Neural progenitor cell (in vitro differentiated cells): ENCODE data around the gene NCAM1. TPM values are rescaled to one million over a fixed set of nuclear protein-coding genes. Genes with fewer than 3 reads are reported as not detected.

Experiments
- DNase-seq: peaks from one replicate; pipeline ENCODE4 v3.0.0-alpha.2; 2016; ENCODE audit warnings: low spot score
- H2AFZ ChIP-seq: fragments of 200-600 bp; sonication (generic); replicated peaks from 2 replicates; pipeline ENCODE4 v1.6.1; 2016; ENCODE audit warnings: antibody characterized with exemption
- H3F3A ChIP-seq: fragments of 200-600 bp; sonication (generic); 2 replicates; pipeline ENCODE4 v1.6.1; 2016; ENCODE audit warnings: antibody characterized with exemption, low read depth
- H3K27ac ChIP-seq: fragments of 200-600 bp; sonication (generic); 2 replicates; pipeline ENCODE4 v1.5.1; 2016; ENCODE audit warnings: mild to moderate bottlenecking
- H3K27me3 ChIP-seq: fragments of 200-600 bp; sonication (generic); 2 replicates; pipeline ENCODE4 v1.6.1; 2016; ENCODE audit warnings: mild to moderate bottlenecking, moderate library complexity
- H3K36me3 ChIP-seq: fragments of 200-600 bp; sonication (generic); 2 replicates; pipeline ENCODE4 v1.5.1; 2016
- H3K4me1 ChIP-seq: fragments of 200-600 bp; sonication (generic); 2 replicates; pipeline ENCODE4 v1.6.1; 2016; ENCODE audit warnings: mixed run types
- H3K4me2 ChIP-seq: fragments of 200-600 bp; sonication (generic); 2 replicates; pipeline ENCODE4 v1.6.1; 2016
- H3K4me3 ChIP-seq: fragments of 200-600 bp; sonication (generic); 2 replicates; pipeline ENCODE4 v1.5.1; 2016
- H3K79me2 ChIP-seq: fragments of 200-600 bp; sonication (generic); 2 replicates; pipeline ENCODE4 v1.6.1; 2016; ENCODE audit warnings: low read depth
- H3K9ac ChIP-seq: fragments of 200-600 bp; sonication (generic); 2 replicates; pipeline ENCODE4 v1.6.1; 2016
- H3K9me3 ChIP-seq: fragments of 200-600 bp; sonication (generic); 2 replicates; pipeline ENCODE4 v1.5.1; 2016; ENCODE audit warnings: low read depth
- H4K20me1 ChIP-seq: fragments of 200-600 bp; sonication (generic); 2 replicates; pipeline ENCODE4 v1.6.1; 2016; ENCODE audit warnings: low read depth
- H3K27ac Mint-ChIP-seq: 3 replicates; pipeline ENCODE4 v1.8.0; 2021; ENCODE audit warnings: mixed read lengths
- H3K27me3 Mint-ChIP-seq: 2 replicates; pipeline ENCODE4 v1.8.0; 2022; ENCODE audit warnings: low read depth, mild to moderate bottlenecking, inconsistent platforms, moderate library complexity, mixed read lengths; ENCODE audit not compliant: insufficient read depth
- H3K36me3 Mint-ChIP-seq: 3 replicates; pipeline ENCODE4 v1.8.0; 2021; ENCODE audit warnings: mixed read lengths
- H3K4me1 Mint-ChIP-seq: 3 replicates; pipeline ENCODE4 v1.8.0; 2021; ENCODE audit warnings: mixed read lengths
- H3K4me3 Mint-ChIP-seq: 3 replicates; pipeline ENCODE4 v1.8.0; 2021; ENCODE audit warnings: mild to moderate bottlenecking, moderate library complexity, mixed read lengths
- H3K9me3 Mint-ChIP-seq: 3 replicates; pipeline ENCODE4 v1.8.0; 2020; ENCODE audit warnings: mixed read lengths
- CTCF ChIP-seq: fragments of 200-600 bp; sonication (generic); IDR thresholded peaks from 2 replicates; pipeline ENCODE4 v1.5.1; 2017; ENCODE audit warnings: antibody characterized with exemption, mild to moderate bottlenecking
- EZH2 ChIP-seq: fragments of 200-600 bp; sonication (generic); IDR thresholded peaks from 2 replicates; pipeline ENCODE4 v1.6.1; 2017; ENCODE audit warnings: antibody characterized with exemption, mild to moderate bottlenecking, moderate library complexity
- EZH2phosphoT487 ChIP-seq: fragments of 200-600 bp; sonication (generic); IDR thresholded peaks from 2 replicates; pipeline ENCODE4 v1.6.1; 2017; ENCODE audit warnings: antibody characterized with exemption
- total RNA-seq: library from RNA; depleted of rRNA; stranded (reverse); fragments of >200 nt; gene quantifications from 2 replicates; pipeline ENCODE4 v1.2.3, GENCODE V29; 2015; ENCODE audit warnings: low replicate concordance

The NCAM1 gene
- total RNA-seq, 1 donor from 2014 or later: 17.5 TPM

GRCh38 chr11:113103932-113104690, 142.9 kb downstream of the NCAM1 start:
- no peak overlapping the region for H3K4me3 Mint-ChIP-seq

GRCh38 chr11:113104691-113105251, 143.6 kb downstream of the NCAM1 start:
- H3K4me1 Mint-ChIP-seq: no peaks in the 10 kb centered on the region

More at GRCh38 chr11:113103932-113104690, 142.9 kb downstream of the NCAM1 start:
- H3K9me3 Mint-ChIP-seq: peaks cover 6% of the 10 kb centered on the region
- no peaks in the 10 kb centered on the region for H3K27me3 Mint-ChIP-seq
- H3K27ac ChIP-seq: peak overlapping the region; percentile 22
- H3K79me2 ChIP-seq: no peaks in the 10 kb centered on the region
- no peak overlapping the region for H2AFZ ChIP-seq
- H3K4me3 ChIP-seq: no peak overlapping the region
- H3K27me3 ChIP-seq: no peaks in the 10 kb centered on the region
- H3K36me3 ChIP-seq: no peaks in the 10 kb centered on the region
- peak overlapping the region; percentile 25 for H3K4me2 ChIP-seq
- H3K4me1 Mint-ChIP-seq: no peaks in the 10 kb centered on the region
- no peaks in the 10 kb centered on the region for H3F3A ChIP-seq
- H4K20me1 ChIP-seq: no peaks in the 10 kb centered on the region
- no peaks in the 10 kb centered on the region for H3K9me3 ChIP-seq
- H3K9ac ChIP-seq: no peak overlapping the region
- H3K36me3 Mint-ChIP-seq: peaks cover 3% of the 10 kb centered on the region
- H3K4me1 ChIP-seq: peaks cover 15% of the 10 kb centered on the region
- peak; percentile 52 for DNase-seq
- H3K27ac Mint-ChIP-seq: peak overlapping the region; percentile 46
- TF ChIP-seq EZH2 (no peak), EZH2phosphoT487 (no peak), CTCF (no peak)

GRCh38 chr11:113105592-113105991, 144.4 kb downstream of the NCAM1 start:
- H3K4me3 Mint-ChIP-seq: no peak overlapping the region
- no peaks in the 10 kb centered on the region for H4K20me1 ChIP-seq
- H3K4me1 ChIP-seq: peaks cover 15% of the 10 kb centered on the region
- TF ChIP-seq EZH2phosphoT487 (no peak), CTCF (no peak), EZH2 (no peak)
- H3K4me2 ChIP-seq: no peak overlapping the region
- no peaks in the 10 kb centered on the region for H3F3A ChIP-seq
- H3K9ac ChIP-seq: no peak overlapping the region
- no peak for DNase-seq
- no peaks in the 10 kb centered on the region for H3K27me3 Mint-ChIP-seq
- no peaks in the 10 kb centered on the region for H3K9me3 ChIP-seq
- H3K27ac Mint-ChIP-seq: no peak overlapping the region
- H3K36me3 ChIP-seq: no peaks in the 10 kb centered on the region
- no peak overlapping the region for H3K27ac ChIP-seq
- H3K36me3 Mint-ChIP-seq: no peaks in the 10 kb centered on the region
- no peaks in the 10 kb centered on the region for H3K27me3 ChIP-seq
- no peaks in the 10 kb centered on the region for H3K4me1 Mint-ChIP-seq
- no peak overlapping the region for H2AFZ ChIP-seq
- peaks cover 2% of the 10 kb centered on the region for H3K9me3 Mint-ChIP-seq
- no peaks in the 10 kb centered on the region for H3K79me2 ChIP-seq
- H3K4me3 ChIP-seq: no peak overlapping the region

More at GRCh38 chr11:113104691-113105251, 143.6 kb downstream of the NCAM1 start:
- Histone ChIP-seq H3F3A (no peaks in the 10 kb centered on the region), H3K9me3 (no peaks in the 10 kb centered on the region), H2AFZ (no peak overlapping the region), H3K9ac (no peak overlapping the region), H3K27ac (no peak overlapping the region), H3K4me3 (no peak overlapping the region), H4K20me1 (no peaks in the 10 kb centered on the region), H3K36me3 (no peaks in the 10 kb centered on the region), H3K4me1 (peaks cover 15% of the 10 kb centered on the region), H3K4me2 (peak overlapping the region; percentile 25), H3K27me3 (no peaks in the 10 kb centered on the region), H3K79me2 (no peaks in the 10 kb centered on the region)
- no peak for DNase-seq
- no peak for TF ChIP-seq CTCF
- no peak for TF ChIP-seq EZH2phosphoT487
- TF ChIP-seq EZH2: no peak
- peaks cover 6% of the 10 kb centered on the region for H3K9me3 Mint-ChIP-seq
- no peak overlapping the region for H3K4me3 Mint-ChIP-seq
- H3K27me3 Mint-ChIP-seq: no peaks in the 10 kb centered on the region
- peaks cover 3% of the 10 kb centered on the region for H3K36me3 Mint-ChIP-seq
- peak overlapping the region; percentile 46 for H3K27ac Mint-ChIP-seq
